ENCODE data around the gene TMEM175. TPM values are rescaled to one million over a fixed set of nuclear protein-coding genes. Genes with fewer than 3 reads are reported as not detected.

Gene TMEM175
- polyA plus RNA-seq, 1 of the 3 experiments (the other 2 are of a cell fraction), result 54.2 TPM

DNA sequence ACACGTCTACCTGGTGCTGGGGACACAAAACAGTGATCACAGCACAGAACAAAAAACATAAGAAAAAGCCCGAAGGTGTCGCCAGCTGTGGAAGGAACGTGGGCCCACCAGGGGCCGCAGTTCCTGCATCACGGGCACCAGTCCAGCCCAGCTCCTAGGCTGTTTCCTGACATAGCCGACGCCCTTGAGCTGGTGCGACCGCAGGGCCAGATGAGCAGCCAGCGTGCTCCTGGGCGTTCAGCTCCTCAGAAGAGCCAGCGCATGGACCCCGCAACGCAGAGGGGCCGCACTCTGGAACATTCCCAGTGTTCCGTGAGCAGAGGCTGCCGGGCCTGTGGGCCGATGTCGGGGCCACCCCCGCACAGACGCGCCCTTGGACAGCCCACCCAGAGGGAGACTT, 44.2 kb upstream of the TMEM175 start:
- H3K9me2 ChIP-seq, result no peaks in the 10 kb centered on the region
- no peaks in the 10 kb centered on the region for H3K4me1 ChIP-seq (ENCODE audit: control insufficient read depth in 1 of 2, insufficient read depth in 2 of 2, low read depth in 1 of 2, low read length in 1 of 2)
- H3K9me3 ChIP-seq, result no peaks in the 10 kb centered on the region
- no peak for TF ChIP-seq RCOR1 (IDR thresholded peaks at IDR 0.05; ENCODE audit: low read length)
- TF ChIP-seq EZH2phosphoT487 (IDR thresholded peaks at IDR 0.05; ENCODE audit: borderline replicate concordance, low read depth), result no peak
- no peak for TF ChIP-seq YY1 (IDR thresholded peaks at IDR 0.05; ENCODE audit: low read depth)
- TF ChIP-seq, protein P1, sequence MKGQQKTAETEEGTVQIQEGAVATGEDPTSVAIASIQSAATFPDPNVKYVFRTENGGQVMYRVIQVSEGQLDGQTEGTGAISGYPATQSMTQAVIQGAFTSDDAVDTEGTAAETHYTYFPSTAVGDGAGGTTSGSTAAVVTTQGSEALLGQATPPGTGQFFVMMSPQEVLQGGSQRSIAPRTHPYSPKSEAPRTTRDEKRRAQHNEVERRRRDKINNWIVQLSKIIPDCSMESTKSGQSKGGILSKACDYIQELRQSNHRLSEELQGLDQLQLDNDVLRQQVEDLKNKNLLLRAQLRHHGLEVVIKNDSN (IDR thresholded peaks at IDR 0.05; ENCODE audit: borderline replicate concordance, low read depth), result no peak
- no peak for TF ChIP-seq TEAD4 (IDR thresholded peaks at IDR 0.05; ENCODE audit: borderline replicate concordance, insufficient read depth)
- TF ChIP-seq, protein P2, sequence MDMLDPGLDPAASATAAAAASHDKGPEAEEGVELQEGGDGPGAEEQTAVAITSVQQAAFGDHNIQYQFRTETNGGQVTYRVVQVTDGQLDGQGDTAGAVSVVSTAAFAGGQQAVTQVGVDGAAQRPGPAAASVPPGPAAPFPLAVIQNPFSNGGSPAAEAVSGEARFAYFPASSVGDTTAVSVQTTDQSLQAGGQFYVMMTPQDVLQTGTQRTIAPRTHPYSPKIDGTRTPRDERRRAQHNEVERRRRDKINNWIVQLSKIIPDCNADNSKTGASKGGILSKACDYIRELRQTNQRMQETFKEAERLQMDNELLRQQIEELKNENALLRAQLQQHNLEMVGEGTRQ (IDR thresholded peaks at IDR 0.05; ENCODE audit: borderline replicate concordance, low read depth, low read length), result no peak
- TF ChIP-seq NRF1 (IDR thresholded peaks at IDR 0.05; ENCODE audit: low read depth, low read length), result no peak
- TF ChIP-seq FOSL2 (IDR thresholded peaks at IDR 0.05; ENCODE audit: borderline replicate concordance, low read depth), result no peak
- TF ChIP-seq RFX5 (IDR thresholded peaks at IDR 0.05; ENCODE audit: low read length), result no peak
- TF ChIP-seq, protein P3, sequence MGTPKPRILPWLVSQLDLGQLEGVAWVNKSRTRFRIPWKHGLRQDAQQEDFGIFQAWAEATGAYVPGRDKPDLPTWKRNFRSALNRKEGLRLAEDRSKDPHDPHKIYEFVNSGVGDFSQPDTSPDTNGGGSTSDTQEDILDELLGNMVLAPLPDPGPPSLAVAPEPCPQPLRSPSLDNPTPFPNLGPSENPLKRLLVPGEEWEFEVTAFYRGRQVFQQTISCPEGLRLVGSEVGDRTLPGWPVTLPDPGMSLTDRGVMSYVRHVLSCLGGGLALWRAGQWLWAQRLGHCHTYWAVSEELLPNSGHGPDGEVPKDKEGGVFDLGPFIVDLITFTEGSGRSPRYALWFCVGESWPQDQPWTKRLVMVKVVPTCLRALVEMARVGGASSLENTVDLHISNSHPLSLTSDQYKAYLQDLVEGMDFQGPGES (IDR thresholded peaks at IDR 0.05; ENCODE audit: low read depth, low read length), result no peak
- no peak for TF ChIP-seq GATA2 (CRISPR knock-in tag; IDR thresholded peaks at IDR 0.05)
- TF ChIP-seq FOXM1 (IDR thresholded peaks at IDR 0.05; ENCODE audit: low read depth), result no peak
- no peak for TF ChIP-seq RXRA (IDR thresholded peaks at IDR 0.05; ENCODE audit: borderline replicate concordance, low read depth)
- TF ChIP-seq JUND (IDR thresholded peaks at IDR 0.05), result no peak
- TF ChIP-seq TAF1 (IDR thresholded peaks at IDR 0.05; ENCODE audit: borderline replicate concordance, low read depth, low read length), result no peak
- H3K79me2 ChIP-seq (ENCODE audit: insufficient read depth), result no peaks in the 10 kb centered on the region
- H3K36me3 ChIP-seq (replicated peaks in 1 of 2; ENCODE audit: control insufficient read depth in 1 of 2, insufficient read depth in 2 of 2, low read length in 1 of 2), result peaks cover 6 to 47% of the 10 kb centered on the region in 2 experiments
- no peaks in the 10 kb centered on the region for H4K20me1 ChIP-seq (ENCODE audit: insufficient read depth)
- no peaks in the 10 kb centered on the region for H3F3A ChIP-seq (replicated peaks; ENCODE audit: insufficient read depth)
- no peaks in the 10 kb centered on the region for H3K27me3 ChIP-seq (ENCODE audit: insufficient read depth)
- no peak overlapping the region for H2AFZ ChIP-seq (ENCODE audit: low read depth)
- no peak for DNase-seq
- no peak overlapping the region for H3K9ac ChIP-seq
- H3K27ac ChIP-seq (ENCODE audit: low read depth in 2 of 2, low read length in 1 of 2), result no peak overlapping the region
- 95% methylated on average over 11 of the region's 23 CpGs for WGBS (ENCODE audit: low lambda C conversion rate)
- H3K4me3 ChIP-seq (ENCODE audit: low read depth in 2 of 2, low read length in 1 of 2), result no peak overlapping the region
- ChIA-PET POLR2A (no interaction called here), CTCF (no interaction called here)
- no peak overlapping the region for H3K4me2 ChIP-seq

DNA sequence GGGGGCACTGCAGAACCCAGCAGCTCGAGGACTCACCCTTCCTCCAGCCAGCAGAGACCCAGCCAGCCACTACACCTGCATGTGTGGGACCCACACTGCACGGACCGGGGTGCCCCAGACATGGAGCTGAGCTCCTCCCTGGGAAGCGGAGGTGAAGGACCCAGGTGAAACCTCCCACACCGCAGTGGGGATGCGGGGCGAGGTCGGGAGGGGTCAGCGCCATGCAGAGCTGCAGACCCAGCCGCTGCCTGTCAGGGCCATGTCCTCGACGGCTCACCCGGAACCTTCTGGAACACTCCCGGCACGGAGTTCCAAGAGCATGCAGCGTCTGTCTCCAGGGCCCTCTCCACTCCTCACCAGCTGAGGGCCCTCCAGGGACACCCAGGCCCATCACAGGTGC, 42.7 kb upstream of the TMEM175 start:
- Histone ChIP-seq H3F3A (replicated peaks; ENCODE audit: insufficient read depth) (no peaks in the 10 kb centered on the region), H3K4me2 (no peak overlapping the region), H3K9me2 (no peaks in the 10 kb centered on the region), H3K9me3 (no peaks in the 10 kb centered on the region), H3K79me2 (ENCODE audit: insufficient read depth) (no peaks in the 10 kb centered on the region), H3K4me1 (ENCODE audit: control insufficient read depth in 1 of 2, insufficient read depth in 2 of 2, low read depth in 1 of 2, low read length in 1 of 2) (no peaks in the 10 kb centered on the region), H3K9ac (no peak overlapping the region), H3K36me3 (replicated peaks in 1 of 2; ENCODE audit: control insufficient read depth in 1 of 2, insufficient read depth in 2 of 2, low read length in 1 of 2) (peaks cover 6 to 44% of the 10 kb centered on the region in 2 experiments), H3K4me3 (ENCODE audit: low read depth in 2 of 2, low read length in 1 of 2) (no peak overlapping the region), H3K27me3 (ENCODE audit: insufficient read depth) (no peaks in the 10 kb centered on the region), H2AFZ (ENCODE audit: low read depth) (no peak overlapping the region), H4K20me1 (ENCODE audit: insufficient read depth) (no peaks in the 10 kb centered on the region), H3K27ac (ENCODE audit: low read depth in 2 of 2, low read length in 1 of 2) (no peak overlapping the region)
- CTCF ChIA-PET, result no interaction called here
- POLR2A ChIA-PET, result interaction anchor here (0.7 kb wide), 1 partner anchor 202 kb away, joined by 3 read pairs; no protein-coding TSS in a partner anchor
- no peak for DNase-seq
- no CpG with 5 or more reads among the region's 16 CpGs for WGBS (ENCODE audit: low lambda C conversion rate)
- TF ChIP-seq RCOR1 (IDR thresholded peaks at IDR 0.05; ENCODE audit: low read length) (no peak), JUND (IDR thresholded peaks at IDR 0.05) (no peak), MXI1 (IDR thresholded peaks at IDR 0.05; ENCODE audit: low read depth, low read length) (no peak), RFX5 (IDR thresholded peaks at IDR 0.05; ENCODE audit: low read length) (no peak), NFIC (IDR thresholded peaks at IDR 0.05; ENCODE audit: borderline replicate concordance) (no peak), FOXM1 (IDR thresholded peaks at IDR 0.05; ENCODE audit: low read depth) (no peak), ELF1 (IDR thresholded peaks at IDR 0.05) (no peak), SIN3A (IDR thresholded peaks at IDR 0.05; ENCODE audit: borderline replicate concordance, low read depth, low read length) (no peak), POLR2AphosphoS5 (IDR thresholded peaks at IDR 0.05; ENCODE audit: low read depth, low read length) (no peak), RXRA (IDR thresholded peaks at IDR 0.05; ENCODE audit: borderline replicate concordance, low read depth) (no peak), FOSL2 (IDR thresholded peaks at IDR 0.05; ENCODE audit: borderline replicate concordance, low read depth) (no peak), CHD2 (IDR thresholded peaks at IDR 0.05; ENCODE audit: low read length, partially characterized antibody) (no peak), SMC3 (IDR thresholded peaks at IDR 0.05; ENCODE audit: low read depth, low read length) (no peak), NRF1 (IDR thresholded peaks at IDR 0.05; ENCODE audit: low read depth, low read length) (no peak), GABPA (IDR thresholded peaks at IDR 0.05; ENCODE audit: low read depth) (no peak), FOXJ3 (CRISPR knock-in tag; IDR thresholded peaks at IDR 0.05) (no peak)
- TF ChIP-seq, protein P1 (IDR thresholded peaks at IDR 0.05; ENCODE audit: borderline replicate concordance, low read depth), result no peak
- TF ChIP-seq, protein P2 (IDR thresholded peaks at IDR 0.05; ENCODE audit: borderline replicate concordance, low read depth, low read length), result no peak

Measured in SK-N-SH (cell line).